Measurements from ENCODE around the gene HORMAD2. TPM values are rescaled to one million over a fixed set of nuclear protein-coding genes. Genes with fewer than 3 reads are reported as not detected.

HORMAD2 gene
- total RNA-seq, 1 experiment from 2014 or later: not detected

- Histone ChIP-seq H3K4me2 (ENCODE audit: low read length) (peak overlapping the region; percentile 32), H2AFZ (ENCODE audit: low read length) (peak overlapping the region; percentile 58), H3F3A (ENCODE audit: low read length, unreplicated experiment) (peaks cover 7% of the 10 kb centered on the region), H3K4me3 (ENCODE audit: low read length) (no peak overlapping the region), H3K9ac (ENCODE audit: low read length) (peak overlapping the region; percentile 61), H4K20me1 (ENCODE audit: low read length) (no peaks in the 10 kb centered on the region), H3K79me2 (ENCODE audit: low read length) (no peaks in the 10 kb centered on the region), H3K36me3 (ENCODE audit: low read depth, low read length) (no peaks in the 10 kb centered on the region), H3K9me2 (replicated peaks; ENCODE audit: low read length) (no peaks in the 10 kb centered on the region), H3K27me3 (ENCODE audit: low read length) (no peaks in the 10 kb centered on the region), H3K9me3 (ENCODE audit: low read length) (no peaks in the 10 kb centered on the region), H3K4me1 (ENCODE audit: insufficient read depth, low read length) (peaks cover 24% of the 10 kb centered on the region), H3K27ac (ENCODE audit: low read length) (peak overlapping the region; percentile 87)
- DNase-seq (no peak), ATAC-seq (peak; percentile 18)
- POLR2A ChIA-PET (ENCODE audit: unreplicated experiment): interaction anchor here (0.6 to 0.9 kb wide), 4 partner anchors 11 to 412 kb away, joined by 3 to 4 read pairs (median 4); no protein-coding TSS in a partner anchor
- CTCF ChIA-PET: interaction anchor here (0.6 to 0.9 kb wide), 3 partner anchors 27 to 1069 kb away, joined by 3 to 4 read pairs (median 3); no protein-coding TSS in a partner anchor
- intact Hi-C loops (cut with micrococcal nuclease): no loop called here
- TF ChIP-seq CTCF (conservative IDR thresholded peaks at IDR 0.05; ENCODE audit: low read depth, low read length) (no peak), EZH2 (IDR thresholded peaks at IDR 0.05; ENCODE audit: low read length, unreplicated experiment) (no peak), EZH2phosphoT487 (IDR thresholded peaks at IDR 0.05; ENCODE audit: borderline replicate concordance, low read length) (no peak)
- TSS peak; percentile 89 for BruUV-seq (replicated peaks)
Observed at GRCh38 chr22:30185549-30185948, 105.3 kb downstream of the HORMAD2 start.

GRCh38 chr22:30186041-30186440 is 105.8 kb downstream of the HORMAD2 start:
- CTCF ChIA-PET: interaction anchor here (0.6 to 0.9 kb wide), 2 partner anchors 26 to 66 kb away, joined by 3 to 7 read pairs; no protein-coding TSS in a partner anchor
- peak; percentile 68 for ATAC-seq
- BruUV-seq (replicated peaks): no TSS peak
- Histone ChIP-seq H3K27ac (ENCODE audit: low read length) (peak overlapping the region; percentile 87), H2AFZ (ENCODE audit: low read length) (no peak overlapping the region; the same call in 1 of the 2 replicates), H3K36me3 (ENCODE audit: low read depth, low read length) (no peaks in the 10 kb centered on the region), H3K4me1 (ENCODE audit: insufficient read depth, low read length) (peaks cover 27% of the 10 kb centered on the region), H3K9me3 (ENCODE audit: low read length) (no peaks in the 10 kb centered on the region), H3F3A (ENCODE audit: low read length, unreplicated experiment) (peaks cover 7% of the 10 kb centered on the region), H3K27me3 (ENCODE audit: low read length) (no peaks in the 10 kb centered on the region), H3K4me2 (ENCODE audit: low read length) (peak overlapping the region; percentile 8; the same call in 1 of the 2 replicates), H3K9ac (ENCODE audit: low read length) (peak overlapping the region; percentile 61), H3K79me2 (ENCODE audit: low read length) (no peaks in the 10 kb centered on the region), H3K9me2 (replicated peaks; ENCODE audit: low read length) (no peaks in the 10 kb centered on the region), H3K4me3 (ENCODE audit: low read length) (no peak overlapping the region), H4K20me1 (ENCODE audit: low read length) (no peaks in the 10 kb centered on the region)
- POLR2A ChIA-PET (ENCODE audit: unreplicated experiment): interaction anchor here (0.6 to 0.9 kb wide), 3 partner anchors 10 to 208 kb away, joined by 4 to 17 read pairs (median 6); no protein-coding TSS in a partner anchor
- intact Hi-C loops (cut with micrococcal nuclease): no loop called here
- TF ChIP-seq EZH2 (IDR thresholded peaks at IDR 0.05; ENCODE audit: low read length, unreplicated experiment) (no peak), CTCF (conservative IDR thresholded peaks at IDR 0.05; ENCODE audit: low read depth, low read length) (no peak), EZH2phosphoT487 (IDR thresholded peaks at IDR 0.05; ENCODE audit: borderline replicate concordance, low read length) (no peak)
- DNase-seq: peak; percentile 45

GRCh38 chr22:30186510-30186909 is 106.2 kb downstream of the HORMAD2 start:
- Histone ChIP-seq H3K9ac (ENCODE audit: low read length) (peak overlapping the region; percentile 25; the same call in 1 of the 2 replicates), H3K4me2 (ENCODE audit: low read length) (no peak overlapping the region), H3K79me2 (ENCODE audit: low read length) (no peaks in the 10 kb centered on the region), H3F3A (ENCODE audit: low read length, unreplicated experiment) (peaks cover 9% of the 10 kb centered on the region), H3K36me3 (ENCODE audit: low read depth, low read length) (no peaks in the 10 kb centered on the region), H3K9me2 (replicated peaks; ENCODE audit: low read length) (no peaks in the 10 kb centered on the region), H4K20me1 (ENCODE audit: low read length) (no peaks in the 10 kb centered on the region), H3K27ac (ENCODE audit: low read length) (peak overlapping the region; percentile 87), H3K4me3 (ENCODE audit: low read length) (no peak overlapping the region), H3K9me3 (ENCODE audit: low read length) (no peaks in the 10 kb centered on the region), H3K27me3 (ENCODE audit: low read length) (no peaks in the 10 kb centered on the region), H3K4me1 (ENCODE audit: insufficient read depth, low read length) (peaks cover 32% of the 10 kb centered on the region), H2AFZ (ENCODE audit: low read length) (no peak overlapping the region)
- no TSS peak for BruUV-seq (replicated peaks)
- ChIA-PET CTCF (interaction anchor here (0.6 kb wide), 1 partner anchor 66 kb away, joined by 7 read pairs; no protein-coding TSS in a partner anchor), POLR2A (ENCODE audit: unreplicated experiment) (interaction anchor here (0.6 to 0.9 kb wide), 3 partner anchors 10 to 208 kb away, joined by 4 to 17 read pairs (median 6); no protein-coding TSS in a partner anchor)
- ATAC-seq (no peak), DNase-seq (no peak)
- intact Hi-C loops (cut with micrococcal nuclease): no loop called here
- TF ChIP-seq CTCF (conservative IDR thresholded peaks at IDR 0.05; ENCODE audit: low read depth, low read length): no peak
- no peak for TF ChIP-seq EZH2phosphoT487 (IDR thresholded peaks at IDR 0.05; ENCODE audit: borderline replicate concordance, low read length)
- TF ChIP-seq EZH2 (IDR thresholded peaks at IDR 0.05; ENCODE audit: low read length, unreplicated experiment): no peak

Data from PC-3 (cell line).